HEK293 (cell line): ENCODE data around the gene EML4.

Source experiments
- BCL11B ChIP-seq: fragments of 450-650 bp; formaldehyde crosslinking; IDR thresholded peaks from 2 replicates; pipeline ENCODE4 v1.5.1; 2016; ENCODE audit warnings: low read depth, missing biosample characterization, missing genetic modification characterization
- EGR2 ChIP-seq: fragments of 450-650 bp; formaldehyde crosslinking; IDR thresholded peaks from 2 replicates; pipeline ENCODE4 v1.5.1; 2016; ENCODE audit warnings: low read depth, missing biosample characterization, missing genetic modification characterization
- GLIS1 ChIP-seq: fragments of 450-650 bp; formaldehyde crosslinking; IDR thresholded peaks from 2 replicates; pipeline ENCODE4 v1.5.1; 2016; ENCODE audit warnings: missing biosample characterization, missing genetic modification characterization
- KLF16 ChIP-seq: fragments of 450-650 bp; formaldehyde crosslinking; IDR thresholded peaks from 2 replicates; pipeline ENCODE4 v1.5.1; 2017; ENCODE audit warnings: missing biosample characterization, missing genetic modification characterization
- PRDM10 ChIP-seq: fragments of 450-650 bp; formaldehyde crosslinking; IDR thresholded peaks from 2 replicates; pipeline ENCODE4 v1.5.1; 2016; ENCODE audit warnings: missing biosample characterization, missing genetic modification characterization
- PRDM4 ChIP-seq: fragments of 450-650 bp; formaldehyde crosslinking; IDR thresholded peaks from 2 replicates; pipeline ENCODE4 v1.5.1; 2017; ENCODE audit warnings: missing biosample characterization, missing genetic modification characterization
- SP7 ChIP-seq: fragments of 450-650 bp; formaldehyde crosslinking; IDR thresholded peaks from 2 replicates; pipeline ENCODE4 v1.5.1; 2016; ENCODE audit warnings: missing biosample characterization, missing genetic modification characterization
- YY1 ChIP-seq: fragments of 450-650 bp; formaldehyde crosslinking; IDR thresholded peaks from 2 replicates; pipeline ENCODE4 v1.5.1; 2018; ENCODE audit warnings: missing biosample characterization, missing genetic modification characterization
- ZBTB17 ChIP-seq: fragments of 450-650 bp; formaldehyde crosslinking; IDR thresholded peaks from 2 replicates; pipeline ENCODE4 v1.5.1; 2016; ENCODE audit warnings: missing biosample characterization, missing genetic modification characterization
- ZBTB20 ChIP-seq: fragments of 450-650 bp; formaldehyde crosslinking; IDR thresholded peaks from 2 replicates; pipeline ENCODE4 v1.5.1; 2016; ENCODE audit warnings: missing biosample characterization, missing genetic modification characterization
- ZBTB48 ChIP-seq: fragments of 450-650 bp; formaldehyde crosslinking; IDR thresholded peaks from 2 replicates; pipeline ENCODE4 v1.5.1; 2016; ENCODE audit warnings: missing biosample characterization, missing genetic modification characterization
- ZNF133 ChIP-seq: fragments of 450-650 bp; formaldehyde crosslinking; IDR thresholded peaks from 2 replicates; pipeline ENCODE4 v1.5.1; 2016; ENCODE audit warnings: missing biosample characterization, missing genetic modification characterization
- ZNF184 ChIP-seq: fragments of 450-650 bp; IDR thresholded peaks from 2 replicates; pipeline ENCODE4 v1.5.1; 2018; ENCODE audit warnings: missing biosample characterization, mild to moderate bottlenecking, missing genetic modification characterization
- ZNF394 ChIP-seq: fragments of 450-650 bp; formaldehyde crosslinking; IDR thresholded peaks from 2 replicates; pipeline ENCODE4 v1.5.1; 2016; ENCODE audit warnings: missing biosample characterization, missing genetic modification characterization, mild to moderate bottlenecking, moderate library complexity, borderline replicate concordance
- ZNF473 ChIP-seq: fragments of 450-650 bp; formaldehyde crosslinking; IDR thresholded peaks from 2 replicates; pipeline ENCODE4 v1.5.1; 2017; ENCODE audit warnings: missing biosample characterization, missing genetic modification characterization
- ZNF529 ChIP-seq: fragments of 450-650 bp; formaldehyde crosslinking; IDR thresholded peaks from 2 replicates; pipeline ENCODE4 v1.5.1; 2017; ENCODE audit warnings: missing genetic modification characterization, missing biosample characterization; ENCODE audit not compliant: insufficient replicate concordance
- ZNF658 ChIP-seq: fragments of 450-650 bp; formaldehyde crosslinking; IDR thresholded peaks from 2 replicates; pipeline ENCODE4; 2016; ENCODE audit warnings: missing biosample characterization, missing genetic modification characterization
- TF ChIP-seq, protein P1 (sequence below): fragments of 450-650 bp; formaldehyde crosslinking; IDR thresholded peaks from 2 replicates; pipeline ENCODE4 v1.5.1; 2016; ENCODE audit warnings: missing biosample characterization, missing genetic modification characterization
- TF ChIP-seq, protein P2 (sequence below): fragments of 450-650 bp; formaldehyde crosslinking; optimal IDR thresholded peaks from 2 replicates; pipeline ENCODE3; 2016; ENCODE audit warnings: missing biosample characterization, mild to moderate bottlenecking, missing genetic modification characterization
- TF ChIP-seq, protein P3 (sequence below): fragments of 450-650 bp; formaldehyde crosslinking; IDR thresholded peaks from 2 replicates; pipeline ENCODE4 v1.5.1; 2016; ENCODE audit warnings: missing biosample characterization, missing genetic modification characterization

The EML4 gene

GRCh38 chr2:42169100-42169873 is at the start of gene EML4 (continued):
- peak; percentile 84 for TF ChIP-seq KLF16 (tag by site-specific recombination)
- no peak for TF ChIP-seq BCL11B (tag by site-specific recombination)
- TF ChIP-seq, protein P1, sequence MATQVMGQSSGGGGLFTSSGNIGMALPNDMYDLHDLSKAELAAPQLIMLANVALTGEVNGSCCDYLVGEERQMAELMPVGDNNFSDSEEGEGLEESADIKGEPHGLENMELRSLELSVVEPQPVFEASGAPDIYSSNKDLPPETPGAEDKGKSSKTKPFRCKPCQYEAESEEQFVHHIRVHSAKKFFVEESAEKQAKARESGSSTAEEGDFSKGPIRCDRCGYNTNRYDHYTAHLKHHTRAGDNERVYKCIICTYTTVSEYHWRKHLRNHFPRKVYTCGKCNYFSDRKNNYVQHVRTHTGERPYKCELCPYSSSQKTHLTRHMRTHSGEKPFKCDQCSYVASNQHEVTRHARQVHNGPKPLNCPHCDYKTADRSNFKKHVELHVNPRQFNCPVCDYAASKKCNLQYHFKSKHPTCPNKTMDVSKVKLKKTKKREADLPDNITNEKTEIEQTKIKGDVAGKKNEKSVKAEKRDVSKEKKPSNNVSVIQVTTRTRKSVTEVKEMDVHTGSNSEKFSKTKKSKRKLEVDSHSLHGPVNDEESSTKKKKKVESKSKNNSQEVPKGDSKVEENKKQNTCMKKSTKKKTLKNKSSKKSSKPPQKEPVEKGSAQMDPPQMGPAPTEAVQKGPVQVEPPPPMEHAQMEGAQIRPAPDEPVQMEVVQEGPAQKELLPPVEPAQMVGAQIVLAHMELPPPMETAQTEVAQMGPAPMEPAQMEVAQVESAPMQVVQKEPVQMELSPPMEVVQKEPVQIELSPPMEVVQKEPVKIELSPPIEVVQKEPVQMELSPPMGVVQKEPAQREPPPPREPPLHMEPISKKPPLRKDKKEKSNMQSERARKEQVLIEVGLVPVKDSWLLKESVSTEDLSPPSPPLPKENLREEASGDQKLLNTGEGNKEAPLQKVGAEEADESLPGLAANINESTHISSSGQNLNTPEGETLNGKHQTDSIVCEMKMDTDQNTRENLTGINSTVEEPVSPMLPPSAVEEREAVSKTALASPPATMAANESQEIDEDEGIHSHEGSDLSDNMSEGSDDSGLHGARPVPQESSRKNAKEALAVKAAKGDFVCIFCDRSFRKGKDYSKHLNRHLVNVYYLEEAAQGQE, result peak; percentile 32; the same call in 1 of the 2 replicates
- no peak for TF ChIP-seq ZNF473 (tag by site-specific recombination)
- no peak for TF ChIP-seq ZNF394 (tag by site-specific recombination)
- TF ChIP-seq ZNF184 (tag by site-specific recombination), result no peak
- TF ChIP-seq ZBTB48 (tag by site-specific recombination), result peak; percentile 47; the same call in 1 of the 2 replicates
- TF ChIP-seq PRDM10 (tag by site-specific recombination), result peak; percentile 87; the same call in 1 of the 2 replicates
- TF ChIP-seq ZNF658, result no peak
- peak; percentile 54; the same call in 1 of the 2 replicates for TF ChIP-seq ZBTB17
- TF ChIP-seq ZNF529, result no peak
- TF ChIP-seq EGR2, result no peak
- TF ChIP-seq, protein P2, sequence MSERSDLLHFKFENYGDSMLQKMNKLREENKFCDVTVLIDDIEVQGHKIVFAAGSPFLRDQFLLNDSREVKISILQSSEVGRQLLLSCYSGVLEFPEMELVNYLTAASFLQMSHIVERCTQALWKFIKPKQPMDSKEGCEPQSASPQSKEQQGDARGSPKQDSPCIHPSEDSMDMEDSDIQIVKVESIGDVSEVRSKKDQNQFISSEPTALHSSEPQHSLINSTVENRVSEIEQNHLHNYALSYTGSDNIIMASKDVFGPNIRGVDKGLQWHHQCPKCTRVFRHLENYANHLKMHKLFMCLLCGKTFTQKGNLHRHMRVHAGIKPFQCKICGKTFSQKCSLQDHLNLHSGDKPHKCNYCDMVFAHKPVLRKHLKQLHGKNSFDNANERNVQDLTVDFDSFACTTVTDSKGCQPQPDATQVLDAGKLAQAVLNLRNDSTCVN (tag by site-specific recombination), result peak; percentile 72
- peak; percentile 59 for TF ChIP-seq SP7 (tag by site-specific recombination)
- TF ChIP-seq GLIS1 (tag by site-specific recombination), result peak; percentile 49; the same call in 1 of the 2 replicates
- TF ChIP-seq ZBTB20, result peak; percentile 91; the same call in 1 of the 2 replicates
- peak; percentile 61 for TF ChIP-seq YY1 (tag by site-specific recombination)
- TF ChIP-seq PRDM4, result peak; percentile 55; the same call in 1 of the 2 replicates
- TF ChIP-seq ZNF133 (tag by site-specific recombination), result no peak
- TF ChIP-seq, protein P3, sequence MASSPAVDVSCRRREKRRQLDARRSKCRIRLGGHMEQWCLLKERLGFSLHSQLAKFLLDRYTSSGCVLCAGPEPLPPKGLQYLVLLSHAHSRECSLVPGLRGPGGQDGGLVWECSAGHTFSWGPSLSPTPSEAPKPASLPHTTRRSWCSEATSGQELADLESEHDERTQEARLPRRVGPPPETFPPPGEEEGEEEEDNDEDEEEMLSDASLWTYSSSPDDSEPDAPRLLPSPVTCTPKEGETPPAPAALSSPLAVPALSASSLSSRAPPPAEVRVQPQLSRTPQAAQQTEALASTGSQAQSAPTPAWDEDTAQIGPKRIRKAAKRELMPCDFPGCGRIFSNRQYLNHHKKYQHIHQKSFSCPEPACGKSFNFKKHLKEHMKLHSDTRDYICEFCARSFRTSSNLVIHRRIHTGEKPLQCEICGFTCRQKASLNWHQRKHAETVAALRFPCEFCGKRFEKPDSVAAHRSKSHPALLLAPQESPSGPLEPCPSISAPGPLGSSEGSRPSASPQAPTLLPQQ (tag by site-specific recombination), result peak; percentile 64
- TF ChIP-seq, all 188 proteins: peak for 44
